Activated T-helper 17 cell treated with anti-CD3 and anti-CD28 coated beads, Interleukin-2, amount 50 U/mL, for 72 hours (primary cell): ENCODE results near the gene ADNP. TPM values are rescaled to one million over a fixed set of nuclear protein-coding genes. Genes with fewer than 3 reads are reported as not detected.

ENCODE experiments used
- ATAC-seq: fragments of 150-1000 bp; cut with Tn5 transposase; replicated peaks from 2 replicates; pipeline ENCODE4 v1.10.0; 2021; ENCODE audit warnings: mild to moderate bottlenecking, moderate library complexity
- H3K27ac Mint-ChIP-seq: one replicate; pipeline ENCODE4 v1.8.0; 2022; ENCODE audit warnings: mixed read lengths
- H3K27me3 Mint-ChIP-seq: one replicate; pipeline ENCODE4 v1.8.0; 2022; ENCODE audit warnings: mixed read lengths
- H3K36me3 Mint-ChIP-seq: one replicate; pipeline ENCODE4 v1.8.0; 2022; ENCODE audit warnings: low read depth, mild to moderate bottlenecking, mixed read lengths
- H3K4me1 Mint-ChIP-seq: one replicate; pipeline ENCODE4 v1.8.0; 2022; ENCODE audit warnings: mixed read lengths
- H3K4me3 Mint-ChIP-seq: one replicate; pipeline ENCODE4 v1.8.0; 2022; ENCODE audit warnings: mild to moderate bottlenecking, mixed read lengths
- H3K9me3 Mint-ChIP-seq: one replicate; pipeline ENCODE4 v1.8.0; 2022; ENCODE audit warnings: mixed read lengths
- total RNA-seq, 2 donors: library from RNA; stranded (reverse); gene quantifications; one replicate each; pipeline ENCODE4 v1.2.3, GENCODE V29; 2022

The ADNP gene
- total RNA-seq, 2 donors from 2014 or later = 57.9 to 75.4 TPM

- Mint-ChIP-seq H3K27ac (no peak overlapping the region), H3K9me3 (no peaks in the 10 kb centered on the region)
- no peak for ATAC-seq
Observed at GRCh38 chr20:50877232-50877743, 53.9 kb downstream of the ADNP start.

GRCh38 chr20:50876816-50877215 lies 54.4 kb downstream of the ADNP start:
- Mint-ChIP-seq H3K4me3 (no peak overlapping the region), H3K27me3 (no peaks in the 10 kb centered on the region), H3K4me1 (no peaks in the 10 kb centered on the region), H3K27ac (no peak overlapping the region), H3K36me3 (no peaks in the 10 kb centered on the region), H3K9me3 (no peaks in the 10 kb centered on the region)
- ATAC-seq = no peak

More at GRCh38 chr20:50877232-50877743, 53.9 kb downstream of the ADNP start:
- Mint-ChIP-seq H3K4me1 (no peaks in the 10 kb centered on the region), H3K36me3 (no peaks in the 10 kb centered on the region), H3K4me3 (no peak overlapping the region), H3K27me3 (no peaks in the 10 kb centered on the region)

GRCh38 chr20:50876063-50876685 lies 55.1 kb downstream of the ADNP start:
- ATAC-seq = no peak
- Mint-ChIP-seq H3K27me3 (no peaks in the 10 kb centered on the region), H3K36me3 (no peaks in the 10 kb centered on the region), H3K9me3 (no peaks in the 10 kb centered on the region), H3K4me3 (no peak overlapping the region), H3K4me1 (no peaks in the 10 kb centered on the region), H3K27ac (no peak overlapping the region)

- H3K4me3 Mint-ChIP-seq = no peak overlapping the region
- no peak for ATAC-seq
- H3K36me3 Mint-ChIP-seq = no peaks in the 10 kb centered on the region
- H3K27ac Mint-ChIP-seq = no peak overlapping the region
- no peaks in the 10 kb centered on the region for H3K4me1 Mint-ChIP-seq
- H3K27me3 Mint-ChIP-seq = no peaks in the 10 kb centered on the region
- H3K9me3 Mint-ChIP-seq = no peaks in the 10 kb centered on the region
Observed at GRCh38 chr20:50874758-50875665, 56.2 kb downstream of the ADNP start.

- no peaks in the 10 kb centered on the region for H3K4me1 Mint-ChIP-seq
- no peaks in the 10 kb centered on the region for H3K36me3 Mint-ChIP-seq
- no peak overlapping the region for H3K27ac Mint-ChIP-seq
- ATAC-seq = no peak
- H3K9me3 Mint-ChIP-seq = no peaks in the 10 kb centered on the region
- H3K27me3 Mint-ChIP-seq = no peaks in the 10 kb centered on the region
- no peak overlapping the region for H3K4me3 Mint-ChIP-seq
Observed at GRCh38 chr20:50874111-50874757, 57.0 kb downstream of the ADNP start.

GRCh38 chr20:50873585-50873984 lies 57.7 kb downstream of the ADNP start:
- no peak for ATAC-seq
- Mint-ChIP-seq H3K27ac (no peak overlapping the region), H3K4me3 (no peak overlapping the region)

GRCh38 chr20:50872560-50873425 lies 58.4 kb downstream of the ADNP start:
- no peaks in the 10 kb centered on the region for H3K27me3 Mint-ChIP-seq
- no peak overlapping the region for H3K4me3 Mint-ChIP-seq
- no peaks in the 10 kb centered on the region for H3K9me3 Mint-ChIP-seq
- ATAC-seq = no peak
- no peaks in the 10 kb centered on the region for H3K4me1 Mint-ChIP-seq
- no peaks in the 10 kb centered on the region for H3K36me3 Mint-ChIP-seq
- H3K27ac Mint-ChIP-seq = no peak overlapping the region

More at GRCh38 chr20:50873585-50873984, 57.7 kb downstream of the ADNP start:
- Mint-ChIP-seq H3K9me3 (no peaks in the 10 kb centered on the region), H3K36me3 (no peaks in the 10 kb centered on the region), H3K4me1 (no peaks in the 10 kb centered on the region), H3K27me3 (no peaks in the 10 kb centered on the region)

- H3K9me3 Mint-ChIP-seq = no peaks in the 10 kb centered on the region
- no peak overlapping the region for H3K4me3 Mint-ChIP-seq
- H3K36me3 Mint-ChIP-seq = no peaks in the 10 kb centered on the region
Observed at GRCh38 chr20:50870561-50871161, 60.6 kb downstream of the ADNP start.

GRCh38 chr20:50868509-50869495 lies 62.4 kb downstream of the ADNP start:
- H3K27ac Mint-ChIP-seq = peak overlapping the region; percentile 43
- H3K4me3 Mint-ChIP-seq = no peak overlapping the region
- H3K9me3 Mint-ChIP-seq = no peaks in the 10 kb centered on the region
- ATAC-seq = no peak
- no peaks in the 10 kb centered on the region for H3K27me3 Mint-ChIP-seq
- no peaks in the 10 kb centered on the region for H3K36me3 Mint-ChIP-seq
- H3K4me1 Mint-ChIP-seq = no peaks in the 10 kb centered on the region

More at GRCh38 chr20:50870561-50871161, 60.6 kb downstream of the ADNP start:
- Mint-ChIP-seq H3K27ac (no peak overlapping the region), H3K4me1 (no peaks in the 10 kb centered on the region), H3K27me3 (no peaks in the 10 kb centered on the region)
- ATAC-seq = no peak

GRCh38 chr20:50867805-50868204 lies 63.4 kb downstream of the ADNP start:
- Mint-ChIP-seq H3K9me3 (no peaks in the 10 kb centered on the region), H3K4me1 (no peaks in the 10 kb centered on the region), H3K27me3 (no peaks in the 10 kb centered on the region), H3K4me3 (no peak overlapping the region), H3K36me3 (no peaks in the 10 kb centered on the region), H3K27ac (no peak overlapping the region)
- ATAC-seq = no peak

GRCh38 chr20:50866831-50867230 lies 64.4 kb downstream of the ADNP start:
- Mint-ChIP-seq H3K27ac (no peak overlapping the region), H3K27me3 (no peaks in the 10 kb centered on the region)
- no peak for ATAC-seq

GRCh38 chr20:50866036-50866685 lies 65.1 kb downstream of the ADNP start:
- Mint-ChIP-seq H3K4me1 (no peaks in the 10 kb centered on the region), H3K27ac (no peak overlapping the region), H3K9me3 (no peaks in the 10 kb centered on the region), H3K4me3 (no peak overlapping the region), H3K27me3 (no peaks in the 10 kb centered on the region), H3K36me3 (no peaks in the 10 kb centered on the region)
- no peak for ATAC-seq

More at GRCh38 chr20:50866831-50867230, 64.4 kb downstream of the ADNP start:
- Mint-ChIP-seq H3K9me3 (no peaks in the 10 kb centered on the region), H3K4me1 (no peaks in the 10 kb centered on the region), H3K36me3 (no peaks in the 10 kb centered on the region), H3K4me3 (no peak overlapping the region)
